NCI-H446 (cell line): Measurements from ENCODE around the gene SEMA3C.

Experiments
- DNase-seq, 2 experiments: peaks; one replicate each; lab custom pipeline; 2025; lab: John Stamatoyannopoulos, UW

SEMA3C gene

DNA sequence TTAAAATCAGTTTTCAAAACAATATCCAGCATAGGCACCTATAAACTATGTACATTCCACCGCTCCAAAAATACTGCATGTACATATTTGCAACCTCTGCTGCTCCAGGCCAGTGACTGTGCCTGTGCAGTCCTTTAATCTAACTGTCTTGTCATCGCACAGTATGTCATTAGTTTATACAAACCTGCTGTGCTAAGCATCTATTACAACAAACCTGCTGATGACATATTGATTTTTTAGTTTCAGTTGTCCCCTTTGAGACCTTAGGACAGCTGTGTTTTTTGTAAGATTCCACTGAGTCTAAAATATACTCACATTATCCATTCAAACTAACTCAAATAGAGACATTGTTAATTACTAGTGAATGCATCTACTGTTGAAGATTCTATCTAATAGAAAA, 33.1 kb downstream of the SEMA3C start:
- DNase-seq = no peak

DNA sequence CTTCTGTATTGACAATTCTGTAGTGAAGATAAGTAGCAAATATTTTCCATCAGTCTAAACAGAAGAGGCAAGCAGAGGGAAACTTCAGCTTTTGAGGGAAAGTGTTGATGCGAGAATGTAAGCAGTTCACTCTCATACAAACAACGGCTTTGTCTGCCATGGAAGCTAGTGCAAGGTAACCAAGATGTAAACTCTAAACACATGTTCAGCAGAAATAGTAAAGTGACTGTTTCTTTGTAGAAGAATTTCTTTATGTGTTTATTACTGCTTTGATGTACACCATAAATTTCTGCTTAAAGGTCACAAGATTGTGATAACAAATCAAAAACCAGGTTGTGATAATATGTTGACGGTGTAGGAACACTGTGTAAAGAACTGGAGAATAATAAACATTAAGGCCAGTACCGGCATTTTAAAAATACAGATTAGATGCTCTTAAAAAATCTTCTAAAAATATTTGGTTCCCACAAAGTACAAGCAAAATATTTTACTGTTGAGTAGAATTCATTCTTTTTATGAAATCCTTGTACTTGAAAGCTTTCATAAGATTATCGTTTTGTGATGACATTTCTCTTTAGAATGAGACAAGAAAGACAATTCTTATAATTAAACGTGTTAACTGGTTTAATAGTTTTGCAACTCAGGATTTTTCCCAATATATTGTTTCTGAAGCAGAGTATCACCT, 34.2 kb downstream of the SEMA3C start:
- DNase-seq = no peak

- DNase-seq = no peak
These were observed 35.5 kb downstream of the SEMA3C start for GRCh38 chr7:80883154-80884025.

- DNase-seq = no peak
These were observed 36.5 kb downstream of the SEMA3C start for GRCh38 chr7:80882213-80882801.

GRCh38 chr7:80881351-80881900, 37.4 kb downstream of the SEMA3C start:
- no peak for DNase-seq

DNA sequence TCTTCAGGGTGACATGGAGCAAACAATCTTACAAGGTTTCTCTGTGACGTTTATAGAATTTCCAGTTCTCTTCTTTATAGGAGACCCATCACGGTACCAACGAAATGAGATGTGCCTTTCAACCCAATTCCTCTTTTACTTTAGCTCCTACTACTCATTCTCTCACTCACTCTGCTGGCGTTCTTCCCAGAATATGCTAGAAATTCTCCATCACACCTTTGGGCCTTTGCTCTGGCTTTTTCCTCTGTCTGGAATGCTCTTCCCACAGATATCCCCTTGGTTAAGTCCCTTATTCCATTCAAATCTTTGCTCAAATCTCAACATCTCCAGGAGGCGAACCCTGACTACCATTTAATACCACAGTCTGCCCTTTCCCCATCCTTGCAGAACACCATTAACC, 39.0 kb downstream of the SEMA3C start:
- DNase-seq = no peak

GRCh38 chr7:80876894-80877414, 41.9 kb downstream of the SEMA3C start:
- DNase-seq = peak in 1 of 2 experiments; percentile 30

- no peak for DNase-seq
These were observed 43.2 kb downstream of the SEMA3C start for GRCh38 chr7:80875537-80876120.

GRCh38 chr7:80873140-80873539, 45.7 kb downstream of the SEMA3C start:
- no peak for DNase-seq

DNA sequence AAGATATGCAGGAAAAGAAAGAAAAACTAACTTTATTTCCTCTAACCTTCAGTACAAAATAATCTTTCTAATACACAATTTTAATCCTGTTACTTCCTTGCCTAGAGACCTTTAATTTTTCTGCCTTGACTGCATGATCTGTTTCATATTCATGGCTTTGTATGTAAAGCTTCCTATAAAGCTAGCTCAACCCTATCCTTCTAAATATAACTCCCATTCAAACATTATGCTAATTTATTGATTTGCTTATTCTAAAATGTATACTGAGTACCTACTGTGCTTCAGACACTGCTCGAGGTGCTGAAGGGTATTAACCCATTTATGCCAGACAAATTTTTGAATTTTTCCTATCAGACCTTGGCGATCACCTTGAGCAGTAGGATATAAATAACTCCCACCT, 47.6 kb downstream of the SEMA3C start:
- no peak for DNase-seq

DNA sequence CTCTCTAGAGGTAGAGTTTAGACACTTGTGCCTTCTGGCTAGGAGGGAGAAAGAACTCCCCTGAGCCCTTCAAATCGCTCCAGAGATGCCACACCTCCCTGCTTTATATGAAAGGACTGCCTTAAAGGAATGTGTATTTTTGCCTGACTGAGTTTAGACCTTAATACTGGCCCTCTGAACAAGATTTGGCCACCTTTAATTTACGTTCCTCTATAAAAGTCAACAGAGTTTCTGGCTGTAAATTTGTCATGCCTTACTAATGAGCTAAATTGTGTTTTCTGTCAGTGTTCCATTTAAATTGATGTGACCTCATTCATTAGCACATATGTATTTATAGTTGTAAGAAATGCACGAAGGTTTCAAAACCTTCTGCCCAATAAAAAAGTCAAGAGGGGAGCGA, 48.0 kb downstream of the SEMA3C start:
- no peak for DNase-seq

- no peak for DNase-seq
These were observed 48.8 kb downstream of the SEMA3C start for GRCh38 chr7:80869821-80870751.

GRCh38 chr7:80869106-80869784, 49.6 kb downstream of the SEMA3C start:
- DNase-seq = no peak

DNA sequence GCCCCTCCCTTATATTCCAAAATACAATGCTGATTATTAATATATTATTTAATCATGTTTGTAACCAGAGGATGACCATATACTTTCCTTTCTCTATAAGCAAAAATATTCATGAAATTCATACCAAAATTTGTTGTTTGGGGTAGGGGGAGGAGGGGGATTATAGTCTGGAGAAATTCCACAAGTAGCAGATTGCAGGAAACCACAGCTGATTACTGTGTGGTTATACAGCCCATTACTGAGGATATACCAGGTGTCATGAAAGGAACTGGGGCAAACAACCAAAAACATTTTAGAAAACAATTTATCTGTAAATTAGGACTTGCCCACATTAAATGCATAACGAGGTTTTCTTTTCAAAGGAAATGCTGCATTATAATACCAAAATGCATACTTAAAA, 50.3 kb downstream of the SEMA3C start:
- no peak for DNase-seq

GRCh38 chr7:80860554-80860953, 58.3 kb downstream of the SEMA3C start:
- no peak for DNase-seq

DNA sequence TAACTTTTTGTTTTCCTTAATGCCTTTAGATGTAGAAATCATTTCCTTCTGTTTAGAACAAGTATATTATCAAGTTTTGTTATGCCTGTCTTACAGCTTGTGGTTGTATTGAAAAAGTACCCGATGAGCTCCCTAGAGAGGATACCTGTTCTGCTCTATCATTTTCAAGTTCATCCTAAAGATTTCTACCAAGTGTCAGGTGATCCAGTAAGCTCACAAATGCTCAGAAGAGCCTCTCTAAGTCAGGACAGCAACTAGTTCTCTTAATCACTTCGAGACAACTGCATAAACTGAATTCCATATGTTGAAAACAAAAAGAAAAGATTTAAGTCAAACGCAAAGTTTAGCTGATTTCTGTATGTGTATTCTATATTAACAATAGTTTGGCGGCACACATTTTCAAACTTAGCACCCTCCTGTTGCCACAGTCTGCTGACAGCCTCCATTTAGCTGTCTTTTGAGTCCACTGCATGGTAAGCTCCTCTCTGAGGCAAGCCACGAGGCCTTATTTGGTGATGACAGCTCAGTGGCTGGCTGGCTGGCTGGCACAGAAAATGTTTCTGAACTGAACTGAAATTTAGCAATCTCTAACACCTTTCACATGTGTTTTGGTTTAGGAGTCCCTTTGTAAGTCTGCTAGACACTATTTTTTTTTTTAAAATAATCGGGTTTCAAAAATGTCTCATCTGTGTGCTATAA, 59.4 kb downstream of the SEMA3C start:
- no peak for DNase-seq

- DNase-seq = no peak
These were observed 60.5 kb downstream of the SEMA3C start for GRCh38 chr7:80858141-80858903.

DNA sequence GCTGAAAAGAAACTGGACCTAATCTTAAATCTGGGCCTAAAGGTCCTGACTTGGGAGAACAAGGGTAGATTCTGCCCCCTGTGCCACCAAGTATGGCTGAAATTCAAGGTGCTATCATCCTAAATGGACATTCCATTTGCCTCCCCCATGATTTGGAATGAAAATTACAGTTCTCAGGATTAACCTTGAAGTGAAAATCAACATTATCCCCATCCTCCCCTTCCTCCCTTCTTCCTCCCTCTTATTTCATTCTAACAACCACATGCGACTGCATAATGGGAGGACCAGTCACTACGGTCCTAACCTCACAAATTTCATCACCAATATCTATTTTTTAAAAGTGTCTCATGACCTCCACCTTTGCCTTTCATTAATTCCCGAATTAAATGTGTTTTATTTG, 62.1 kb downstream of the SEMA3C start:
- DNase-seq = no peak

DNA sequence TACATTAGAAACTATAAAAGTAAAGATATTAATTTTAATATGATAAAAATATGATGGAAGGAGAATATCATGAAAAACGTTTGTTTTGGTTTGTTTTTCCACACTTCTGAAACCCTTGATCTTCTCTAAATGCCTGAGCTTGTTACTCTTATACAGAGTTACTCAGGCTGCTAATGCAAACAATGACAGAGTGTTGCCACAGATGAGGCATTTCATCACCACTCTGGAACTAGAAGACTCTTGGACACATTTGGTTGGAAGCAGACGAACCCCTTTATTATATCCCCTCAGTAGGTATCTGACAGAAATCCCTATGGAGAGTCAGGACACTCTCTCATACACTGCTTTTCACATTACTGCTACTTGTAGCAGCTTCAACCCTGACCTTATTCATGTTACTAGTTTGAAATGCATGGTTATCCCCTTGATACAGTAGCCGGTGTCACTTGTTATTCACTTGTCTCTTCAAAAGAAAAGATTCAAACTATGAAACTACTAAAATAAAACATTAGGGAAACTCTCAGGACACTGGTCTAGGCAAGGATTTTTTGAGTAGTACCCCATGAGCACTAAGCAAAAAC, 66.9 kb downstream of the SEMA3C start:
- DNase-seq = no peak
